HEK293T (cell line): ENCODE results near the gene AUNIP.

Experiments used
- CTCF ChIA-PET: fragments of 350-600 bp; formaldehyde crosslinking; extraction: SDS; loops from one replicate; lab custom pipeline; 2021; ENCODE audit warnings: antibody characterized with exemption, inconsistent platforms; lab: Yijun Ruan, JAX
- POLR2A ChIA-PET: fragments of 350-600 bp; formaldehyde crosslinking; extraction: SDS; loops from one replicate; lab custom pipeline; 2020; ENCODE audit warnings: antibody characterized with exemption, inconsistent platforms; lab: Yijun Ruan, JAX
- DNase-seq: peaks from one replicate; pipeline ENCODE4 v3.0.0; 2012; ENCODE audit warnings: mixed read lengths; ENCODE audit errors: extremely low spot score
- ARNT ChIP-seq: fragments of 450-650 bp; IDR thresholded peaks from 2 replicates; pipeline ENCODE4 v1.6.1; 2017; ENCODE audit warnings: mild to moderate bottlenecking
- BHLHE40 ChIP-seq: fragments of 450-650 bp; IDR thresholded peaks from 2 replicates; pipeline ENCODE4 v1.6.1; 2016; ENCODE audit warnings: mild to moderate bottlenecking, moderate library complexity, borderline replicate concordance
- CTBP1 ChIP-seq: fragments of 450-650 bp; IDR thresholded peaks from 2 replicates; pipeline ENCODE4 v1.6.1; 2016; ENCODE audit warnings: borderline replicate concordance
- ELF4 ChIP-seq: fragments of 450-650 bp; IDR thresholded peaks from 2 replicates; pipeline ENCODE4 v1.6.1; 2017; ENCODE audit warnings: antibody characterized with exemption
- FOXA1 ChIP-seq: fragments of 450-650 bp; IDR thresholded peaks from 2 replicates; pipeline ENCODE4 v1.6.1; 2016; ENCODE audit warnings: mild to moderate bottlenecking
- FOXK2 ChIP-seq: fragments of 450-650 bp; IDR thresholded peaks from 2 replicates; pipeline ENCODE4 v1.6.1; 2016; ENCODE audit warnings: mild to moderate bottlenecking
- FOXM1 ChIP-seq: fragments of 450-650 bp; IDR thresholded peaks from 2 replicates; pipeline ENCODE4 v1.6.1; 2017; ENCODE audit warnings: mild to moderate bottlenecking, borderline replicate concordance
- HDGF ChIP-seq: fragments of 450-650 bp; IDR thresholded peaks from 2 replicates; pipeline ENCODE4 v1.6.1; 2017; ENCODE audit warnings: antibody characterized with exemption, borderline replicate concordance
- L3MBTL2 ChIP-seq: fragments of 450-650 bp; conservative IDR thresholded peaks from 2 replicates; pipeline ENCODE4 v1.6.1; 2016; ENCODE audit warnings: mild to moderate bottlenecking
- LEF1 ChIP-seq: fragments of 450-650 bp; IDR thresholded peaks from 2 replicates; pipeline ENCODE4 v1.6.1; 2017; ENCODE audit warnings: mild to moderate bottlenecking, borderline replicate concordance
- NFRKB ChIP-seq: fragments of 450-650 bp; IDR thresholded peaks from 2 replicates; pipeline ENCODE4 v1.6.1; 2016; ENCODE audit warnings: mild to moderate bottlenecking, moderate library complexity
- PKNOX1 ChIP-seq: fragments of 450-650 bp; IDR thresholded peaks from 2 replicates; pipeline ENCODE4 v1.6.1; 2016
- SP1 ChIP-seq: fragments of 450-650 bp; IDR thresholded peaks from 2 replicates; pipeline ENCODE4 v1.6.1; 2017
- SUZ12 ChIP-seq: fragments of 450-650 bp; IDR thresholded peaks from 2 replicates; pipeline ENCODE4 v1.6.1; 2016; ENCODE audit warnings: mild to moderate bottlenecking
- TARDBP ChIP-seq: fragments of 450-650 bp; IDR thresholded peaks from 2 replicates; pipeline ENCODE4 v1.6.1; 2016
- ZNF384 ChIP-seq: fragments of 450-650 bp; IDR thresholded peaks from 2 replicates; pipeline ENCODE4 v1.6.1; 2016

The AUNIP gene

GRCh38 chr1:25820247-25821111 lies 38.8 kb downstream of the AUNIP start:
- CTCF ChIA-PET, result interaction anchor here (0.5 kb wide), 1 partner anchor 111 kb away, joined by 3 read pairs; no protein-coding TSS in a partner anchor
- POLR2A ChIA-PET, result interaction anchor here (0.6 to 1.7 kb wide), 9 partner anchors 8 to 177 kb away, joined by 3 to 11 read pairs (median 3); partner anchors contain the start of genes PAFAH2 and PAQR7
- peak; percentile 69 for DNase-seq

GRCh38 chr1:25819491-25820246 lies 39.6 kb downstream of the AUNIP start, which contains the start of gene MTFR1L:
MTFR1L (plus strand) TSS chr1:25819954; CDS start chr1:25823105, 3,151 bp downstream.
- peak; percentile 87 for DNase-seq
- TF ChIP-seq FOXK2 (no peak), FOXA1 (no peak), PKNOX1 (peak; percentile 85), BHLHE40 (no peak), HDGF (peak; percentile 41; the same call in 1 of the 2 replicates), ARNT (no peak), ZNF384 (no peak), TARDBP (no peak), L3MBTL2 (peak; percentile 34; the same call in 1 of the 2 replicates), FOXM1 (no peak), SUZ12 (no peak), CTBP1 (no peak), NFRKB (no peak), LEF1 (no peak), ELF4 (0 out of 2 replicates have a peak, but pooled peaks have one; percentile 23), SP1 (no peak)
- CTCF ChIA-PET, result interaction anchor here (0.5 kb wide), 1 partner anchor 112 kb away, joined by 3 read pairs; no protein-coding TSS in a partner anchor
- POLR2A ChIA-PET, result interaction anchor here (0.7 to 1.7 kb wide), 11 partner anchors 9 to 206 kb away, joined by 3 to 11 read pairs (median 3); partner anchors contain the start of genes PAFAH2 and PAQR7

More at GRCh38 chr1:25820247-25821111, 38.8 kb downstream of the AUNIP start:
- TF ChIP-seq L3MBTL2, result peak; percentile 37
- no peak for TF ChIP-seq BHLHE40

- ChIA-PET CTCF (interaction anchor here (1.4 kb wide), 1 partner anchor 11 kb away, joined by 4 read pairs; no protein-coding TSS in a partner anchor), POLR2A (interaction anchor here (1.1 to 1.4 kb wide), 4 partner anchors 9 to 57 kb away, joined by 3 to 5 read pairs (median 4); partner anchors contain the start of gene PAQR7)
- no peak for DNase-seq
- TF ChIP-seq ELF4 (no peak), HDGF (no peak)
Observed at GRCh38 chr1:25818569-25818968, 40.7 kb downstream of the AUNIP start.

- TF ChIP-seq FOXK2, result no peak
- no peak for TF ChIP-seq TARDBP
- no peak for TF ChIP-seq BHLHE40
- TF ChIP-seq NFRKB, result no peak
- no peak for TF ChIP-seq SUZ12
- no peak for TF ChIP-seq HDGF
- TF ChIP-seq PKNOX1, result peak; percentile 90
- ChIA-PET CTCF (interaction anchor here (1.4 kb wide), 1 partner anchor 11 kb away, joined by 4 read pairs; no protein-coding TSS in a partner anchor), POLR2A (interaction anchor here (1.1 to 1.4 kb wide), 3 partner anchors 8 to 57 kb away, joined by 4 to 5 read pairs (median 5); partner anchors contain the start of gene PAQR7)
- DNase-seq, result no peak
Observed at GRCh38 chr1:25817840-25818501, 41.3 kb downstream of the AUNIP start.

- TF ChIP-seq CTBP1 (no peak), SP1 (no peak), PKNOX1 (no peak), HDGF (no peak), NFRKB (no peak), ELF4 (no peak), L3MBTL2 (no peak), ARNT (no peak), FOXK2 (no peak)
- DNase-seq, result no peak
- ChIA-PET POLR2A (no interaction called here), CTCF (no interaction called here)
Observed at GRCh38 chr1:25816112-25816718, 43.0 kb downstream of the AUNIP start.
